HepG2 (cell line): Measurements from ENCODE around the gene TGIF1. TPM values are rescaled to one million over a fixed set of nuclear protein-coding genes. Genes with fewer than 3 reads are reported as not detected.

ENCODE experiments used
- ATF5 ChIP-seq: sonication (generic); formaldehyde crosslinking; IDR thresholded peaks from 2 replicates; pipeline ENCODE4 v1.4.0; 2020; ENCODE audit warnings: mild to moderate bottlenecking, low read depth, missing genetic modification reagents
- BCL3 ChIP-seq: sonication (generic); formaldehyde crosslinking; IDR thresholded peaks from 2 replicates; pipeline ENCODE4 v1.5.1; 2020; ENCODE audit warnings: mild to moderate bottlenecking, missing genetic modification reagents, moderate library complexity
- ELK4 ChIP-seq: sonication (generic); formaldehyde crosslinking; IDR thresholded peaks from 2 replicates; pipeline ENCODE4 v1.9.0; 2021; ENCODE audit warnings: missing genetic modification reagents, borderline replicate concordance
- FOXA3 ChIP-seq: IDR thresholded peaks from 2 replicates; pipeline ENCODE4 v1.6.1; 2016; ENCODE audit warnings: missing genetic modification reagents, missing compliant biosample characterization
- FOXK2 ChIP-seq: fragments of 450-650 bp; IDR thresholded peaks from 2 replicates; pipeline ENCODE4 v1.6.1; 2016
- KAT8 ChIP-seq: IDR thresholded peaks from 2 replicates; pipeline ENCODE4 v1.6.1; 2016; ENCODE audit warnings: missing genetic modification reagents, missing compliant biosample characterization
- PAWR ChIP-seq: sonication (generic); formaldehyde crosslinking; IDR thresholded peaks from 2 replicates; pipeline ENCODE4 v1.4.0; 2020; ENCODE audit warnings: missing genetic modification reagents, mild to moderate bottlenecking, borderline replicate concordance
- PHF20 ChIP-seq: sonication (generic); formaldehyde crosslinking; IDR thresholded peaks from 2 replicates; pipeline ENCODE4 v1.5.0; 2020; ENCODE audit warnings: mild to moderate bottlenecking, missing genetic modification reagents
- PLRG1 ChIP-seq: fragments of 450-650 bp; conservative IDR thresholded peaks from 2 replicates; pipeline ENCODE4 v1.6.1; 2016
- REST ChIP-seq, 2 experiments: IDR thresholded peaks; 2 replicates each; pipeline ENCODE4 v1.6.1; 2011 to 2012; ENCODE audit warnings: low read length in 2 of 2, borderline replicate concordance in 1 of 2, low read depth in 1 of 2, mild to moderate bottlenecking in 1 of 2, moderate library complexity in 1 of 2
- SUZ12 ChIP-seq: fragments of 150-350 bp; IDR thresholded peaks from 2 replicates; pipeline ENCODE4 v1.6.1; 2014; ENCODE audit warnings: low read depth, low read length
- TBX2 ChIP-seq: sonication (generic); formaldehyde crosslinking; IDR thresholded peaks from 2 replicates; pipeline ENCODE4 v1.5.0; 2020; ENCODE audit warnings: missing genetic modification reagents, mild to moderate bottlenecking, borderline replicate concordance
- TMF1 ChIP-seq: sonication (generic); formaldehyde crosslinking; IDR thresholded peaks from 2 replicates; pipeline ENCODE4 v1.8.1; 2022; ENCODE audit warnings: low read depth, missing genetic modification reagents
- ZKSCAN5 ChIP-seq: sonication (generic); formaldehyde crosslinking; IDR thresholded peaks from 2 replicates; pipeline ENCODE4 v1.5.1; 2020; ENCODE audit warnings: mild to moderate bottlenecking, missing genetic modification reagents
- ZNF10 ChIP-seq: sonication (generic); formaldehyde crosslinking; IDR thresholded peaks from 2 replicates; pipeline ENCODE4 v1.4.0; 2020; ENCODE audit warnings: mild to moderate bottlenecking, low read depth, missing genetic modification reagents, borderline replicate concordance
- ZNF136 ChIP-seq: sonication (generic); formaldehyde crosslinking; IDR thresholded peaks from 2 replicates; pipeline ENCODE4 v1.8.1; 2022; ENCODE audit warnings: low read depth, mild to moderate bottlenecking, moderate library complexity, missing genetic modification reagents
- ZNF232 ChIP-seq: sonication (generic); formaldehyde crosslinking; IDR thresholded peaks from 2 replicates; pipeline ENCODE4 v1.4.0; 2020; ENCODE audit warnings: missing genetic modification reagents, borderline replicate concordance
- ZNF264 ChIP-seq: sonication (generic); formaldehyde crosslinking; IDR thresholded peaks from 2 replicates; pipeline ENCODE4 v1.4.0; 2020; ENCODE audit warnings: missing genetic modification reagents
- ZNF335 ChIP-seq: sonication (generic); formaldehyde crosslinking; IDR thresholded peaks from 2 replicates; pipeline ENCODE4 v1.4.0; 2020; ENCODE audit warnings: missing genetic modification reagents
- ZNF781 ChIP-seq: sonication (generic); formaldehyde crosslinking; IDR thresholded peaks from 2 replicates; pipeline ENCODE4 v1.5.1; 2020; ENCODE audit warnings: borderline replicate concordance, mild to moderate bottlenecking, missing genetic modification reagents; ENCODE audit errors: not compliant biosample characterization
- ZNF879 ChIP-seq: sonication (generic); formaldehyde crosslinking; IDR thresholded peaks from 2 replicates; pipeline ENCODE4 v1.8.1; 2023; ENCODE audit warnings: missing genetic modification reagents
- ZSCAN21 ChIP-seq: sonication (generic); formaldehyde crosslinking; IDR thresholded peaks from 2 replicates; pipeline ENCODE4 v1.8.0; 2022; ENCODE audit warnings: mild to moderate bottlenecking, missing genetic modification reagents, moderate library complexity, borderline replicate concordance
- polyA plus RNA-seq, 8 experiments: library from polyadenylated mRNA; depleted of rRNA in 3 of 8; stranded (reverse) in 7 of 8; unstranded in 1 of 8; fragments of >200 nt; fragmentation: Illumina TruSeq in 4 of 8; extraction: Trizol in 4 of 8; gene quantifications; 2 replicates each; pipeline versions ENCODE4 v1.2.1 to v1.2.3, GENCODE V29; 2011 to 2016; ENCODE audit warnings: low read depth in 4 of 8, missing spikeins in 1 of 8, mixed read lengths in 1 of 8; ENCODE audit not compliant: insufficient read depth in 1 of 8
- total RNA-seq, 5 experiments: library from RNA; depleted of rRNA; stranded (reverse); fragments of >200 nt; fragmentation: Illumina TruSeq; extraction: Trizol; gene quantifications; 2 replicates each; pipeline ENCODE4 v1.2.3, GENCODE V29; 2016; ENCODE audit warnings: low read depth in 1 of 5

The TGIF1 gene
- total and polyA plus RNA-seq, 2 of the 13 experiments (the other 11 are each of a cell fraction or from before 2014, with no cell fraction given), result 50.0 to 76.1 TPM

GRCh38 chr18:3447895-3448837 lies 1.8 kb upstream of the TGIF1 start (continued):
- TF ChIP-seq BCL3 (CRISPR knock-in tag) (peak; percentile 59; the same call in 1 of the 2 replicates), ELK4 (CRISPR knock-in tag) (no peak), ZNF781 (CRISPR knock-in tag) (peak; percentile 68), ZNF136 (CRISPR knock-in tag) (peak; percentile 83; the same call in 1 of the 2 replicates), FOXK2 (no peak), REST (IDR thresholded peaks at IDR 0.05; ENCODE audit: borderline replicate concordance in 1 of 2, low read depth in 1 of 2, low read length in 2 of 2) (peak in 1 of 2 experiments; percentile 67; a peak in 1 of 4 replicates), ZSCAN21 (CRISPR knock-in tag) (0 out of 2 replicates have a peak, but pooled peaks have one; percentile 39), PAWR (CRISPR knock-in tag) (no peak), TMF1 (CRISPR knock-in tag) (peak; percentile 38; the same call in 1 of the 2 replicates), ZNF232 (CRISPR knock-in tag) (peak; percentile 29; the same call in 1 of the 2 replicates), ZNF879 (no peak), FOXA3 (CRISPR knock-in tag) (peak; percentile 73), TBX2 (peak; percentile 79), ZNF264 (CRISPR knock-in tag) (no peak), ZNF10 (CRISPR knock-in tag) (no peak), PHF20 (CRISPR knock-in tag) (peak; percentile 38; the same call in 1 of the 2 replicates), ATF5 (CRISPR knock-in tag) (0 out of 2 replicates have a peak, but pooled peaks have one; percentile 53), SUZ12 (no peak), ZKSCAN5 (no peak), KAT8 (peak; percentile 38), ZNF335 (no peak), PLRG1 (no peak)
